Amniotic stem cell (primary cell): ENCODE results near the gene PNMA8B.

Experiments
- DNase-seq: peaks from one replicate; lab custom pipeline; 2025; lab: John Stamatoyannopoulos, UW

The PNMA8B gene

GRCh38 chr19:46486358-46486757, 9.3 kb downstream of the PNMA8B start:
- no peak for DNase-seq

GRCh38 chr19:46484656-46485055, 11.0 kb downstream of the PNMA8B start:
- DNase-seq, result no peak

GRCh38 chr19:46482631-46483030, 13.0 kb downstream of the PNMA8B start:
- no peak for DNase-seq

GRCh38 chr19:46481947-46482346, 13.7 kb downstream of the PNMA8B start:
- no peak for DNase-seq

GRCh38 chr19:46481223-46481848, 14.3 kb downstream of the PNMA8B start:
- no peak for DNase-seq

GRCh38 chr19:46480415-46480814, 15.3 kb downstream of the PNMA8B start:
- no peak for DNase-seq

- no peak for DNase-seq
Measured at GRCh38 chr19:46478356-46478986, 17.2 kb downstream of the PNMA8B start.

- no peak for DNase-seq
Measured at GRCh38 chr19:46475986-46476385, 19.7 kb downstream of the PNMA8B start.

- DNase-seq, result no peak
Measured at GRCh38 chr19:46474211-46474610, 21.5 kb downstream of the PNMA8B start.

GRCh38 chr19:46472592-46472991, 23.1 kb downstream of the PNMA8B start:
- no peak for DNase-seq

- no peak for DNase-seq
Measured at GRCh38 chr19:46471811-46472543, 23.7 kb downstream of the PNMA8B start.

- no peak for DNase-seq
Measured at GRCh38 chr19:46471116-46471733, 24.4 kb downstream of the PNMA8B start, which contains the start of gene PNMA8A. TSS of gene PNMA8A (minus strand) at chr19:46471563. CDS start at chr19:46471035, 528 bp downstream.

GRCh38 chr19:46470376-46470775, 25.3 kb downstream of the PNMA8B start:
- DNase-seq, result no peak

- DNase-seq, result no peak
Measured at GRCh38 chr19:46469541-46470185, 26.0 kb downstream of the PNMA8B start.

GRCh38 chr19:46466536-46467196, 29.0 kb downstream of the PNMA8B start:
- no peak for DNase-seq

GRCh38 chr19:46463516-46463915, 32.2 kb downstream of the PNMA8B start:
- no peak for DNase-seq

GRCh38 chr19:46461537-46461936, 34.1 kb downstream of the PNMA8B start:
- DNase-seq, result no peak

- DNase-seq, result no peak
Measured at GRCh38 chr19:46460981-46461380, 34.7 kb downstream of the PNMA8B start.

GRCh38 chr19:46460055-46460454, 35.6 kb downstream of the PNMA8B start:
- no peak for DNase-seq

- DNase-seq, result no peak
Measured at GRCh38 chr19:46456930-46457329, 38.7 kb downstream of the PNMA8B start.

- DNase-seq, result no peak
Measured at GRCh38 chr19:46454244-46454643, 41.4 kb downstream of the PNMA8B start.

GRCh38 chr19:46453661-46454060, 42.0 kb downstream of the PNMA8B start:
- DNase-seq, result no peak
